Measurements from ENCODE around the gene TPRG1L.

The TPRG1L gene

DNA sequence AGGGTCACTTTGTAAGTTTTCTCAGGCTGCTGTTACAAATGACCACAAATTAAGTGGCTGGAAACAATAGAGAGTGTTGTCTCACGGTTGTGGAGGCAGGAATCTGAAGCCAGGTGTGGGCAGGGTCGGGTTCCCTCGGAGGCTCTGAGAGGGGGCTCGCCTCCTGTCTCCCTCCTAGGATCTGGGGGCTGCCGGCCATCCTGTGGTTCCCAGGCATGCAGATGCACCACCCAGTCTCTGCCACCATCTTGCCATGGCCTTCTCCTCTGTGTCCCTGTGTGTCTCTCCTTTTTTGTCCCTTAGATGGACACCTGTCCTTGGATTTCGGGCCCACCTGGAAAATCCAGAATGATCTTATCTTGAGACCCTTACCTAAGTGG, 32.3 kb downstream of the TPRG1L start:
- DNase-seq (ENCODE audit: extremely low read depth, low read depth): no peak
- no peak overlapping the region for H3K4me3 ChIP-seq (replicated peaks; ENCODE audit: low read depth, low read length)
- TF ChIP-seq, protein P1, sequence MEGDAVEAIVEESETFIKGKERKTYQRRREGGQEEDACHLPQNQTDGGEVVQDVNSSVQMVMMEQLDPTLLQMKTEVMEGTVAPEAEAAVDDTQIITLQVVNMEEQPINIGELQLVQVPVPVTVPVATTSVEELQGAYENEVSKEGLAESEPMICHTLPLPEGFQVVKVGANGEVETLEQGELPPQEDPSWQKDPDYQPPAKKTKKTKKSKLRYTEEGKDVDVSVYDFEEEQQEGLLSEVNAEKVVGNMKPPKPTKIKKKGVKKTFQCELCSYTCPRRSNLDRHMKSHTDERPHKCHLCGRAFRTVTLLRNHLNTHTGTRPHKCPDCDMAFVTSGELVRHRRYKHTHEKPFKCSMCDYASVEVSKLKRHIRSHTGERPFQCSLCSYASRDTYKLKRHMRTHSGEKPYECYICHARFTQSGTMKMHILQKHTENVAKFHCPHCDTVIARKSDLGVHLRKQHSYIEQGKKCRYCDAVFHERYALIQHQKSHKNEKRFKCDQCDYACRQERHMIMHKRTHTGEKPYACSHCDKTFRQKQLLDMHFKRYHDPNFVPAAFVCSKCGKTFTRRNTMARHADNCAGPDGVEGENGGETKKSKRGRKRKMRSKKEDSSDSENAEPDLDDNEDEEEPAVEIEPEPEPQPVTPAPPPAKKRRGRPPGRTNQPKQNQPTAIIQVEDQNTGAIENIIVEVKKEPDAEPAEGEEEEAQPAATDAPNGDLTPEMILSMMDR (IDR thresholded peaks at IDR 0.05; ENCODE audit: low read depth, low read length, missing control alignments): no peak

DNA sequence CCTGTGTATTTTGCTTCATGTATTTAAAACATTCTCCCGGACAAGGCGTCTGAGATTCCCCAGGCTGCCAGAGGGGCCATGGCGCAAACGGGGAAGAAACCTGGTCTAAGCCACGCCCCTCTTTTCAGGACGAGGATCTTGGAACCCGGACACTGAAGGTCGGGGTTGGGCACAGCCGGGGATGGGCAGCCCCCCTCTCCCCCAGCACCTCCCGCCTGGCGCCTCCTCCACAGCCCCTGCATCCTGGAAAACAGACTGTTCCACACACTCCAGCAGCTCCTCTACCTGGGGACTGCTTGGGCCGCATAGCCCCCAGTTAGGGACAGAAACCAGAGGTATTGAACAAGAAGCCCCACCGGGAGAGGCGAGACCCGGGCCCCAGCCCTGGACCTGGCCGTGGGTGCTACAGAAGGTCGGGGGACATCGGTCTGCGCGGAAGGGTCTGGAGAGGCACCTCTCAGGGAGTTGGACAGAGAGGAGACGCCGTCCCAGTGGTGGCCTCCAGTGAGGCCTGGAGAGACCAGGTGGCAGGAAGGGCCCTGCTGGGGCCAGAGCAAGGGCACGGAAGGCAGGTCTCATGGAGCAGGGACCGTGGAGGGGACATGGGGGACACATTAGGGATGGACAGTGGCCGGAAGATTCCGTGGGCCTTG, 32.9 kb downstream of the TPRG1L start:
- no peak for DNase-seq (ENCODE audit: extremely low read depth, low read depth)
- H3K4me3 ChIP-seq (replicated peaks; ENCODE audit: low read depth, low read length): no peak overlapping the region
- TF ChIP-seq, protein P1 (IDR thresholded peaks at IDR 0.05; ENCODE audit: low read depth, low read length, missing control alignments): no peak

DNA sequence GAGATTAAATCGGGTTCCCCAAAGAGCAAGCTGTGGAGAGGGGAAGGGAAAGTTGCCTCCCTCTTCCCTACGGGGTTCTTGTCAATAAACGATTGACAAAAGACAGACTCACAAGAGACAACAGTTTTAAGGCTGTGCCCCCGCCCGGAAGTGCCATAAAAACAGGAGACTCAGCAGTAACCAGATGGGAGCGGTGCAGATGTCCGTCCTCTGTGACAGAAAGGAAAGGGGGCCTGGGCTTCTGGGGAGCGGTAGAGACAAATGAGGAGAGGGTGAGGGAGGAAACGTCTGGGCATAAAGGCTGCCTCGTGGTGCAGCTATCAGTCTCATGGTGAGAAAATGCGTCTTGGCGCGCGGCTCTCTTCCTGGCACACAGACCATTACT, 33.4 kb downstream of the TPRG1L start:
- H3K4me3 ChIP-seq (replicated peaks; ENCODE audit: low read depth, low read length): no peak overlapping the region
- DNase-seq (ENCODE audit: extremely low read depth, low read depth): no peak
- TF ChIP-seq, protein P1 (IDR thresholded peaks at IDR 0.05; ENCODE audit: low read depth, low read length, missing control alignments): no peak

DNA sequence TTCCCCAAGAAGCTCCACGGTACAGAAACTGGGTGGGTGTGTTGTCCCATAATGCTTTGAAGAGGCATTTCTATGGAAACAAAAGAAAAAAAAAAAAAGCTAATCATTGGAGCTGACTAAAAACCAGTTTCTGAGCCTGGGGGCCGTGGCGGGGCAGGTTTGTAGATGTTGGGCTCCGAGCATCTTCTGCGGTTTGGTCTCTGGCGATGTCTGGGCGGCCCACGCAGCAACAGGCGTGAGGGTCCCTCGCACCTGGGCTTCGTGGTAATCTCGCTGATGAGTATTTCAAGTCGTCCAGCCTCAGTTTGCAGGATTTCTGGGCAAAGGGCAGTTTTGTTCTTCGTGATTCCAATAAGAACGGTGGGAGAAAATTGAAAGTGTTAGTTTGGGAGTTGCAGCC, 34.3 kb downstream of the TPRG1L start:
- no peak overlapping the region for H3K4me3 ChIP-seq (replicated peaks; ENCODE audit: low read depth, low read length)
- TF ChIP-seq, protein P1 (IDR thresholded peaks at IDR 0.05; ENCODE audit: low read depth, low read length, missing control alignments): no peak
- no peak for DNase-seq (ENCODE audit: extremely low read depth, low read depth)

DNA sequence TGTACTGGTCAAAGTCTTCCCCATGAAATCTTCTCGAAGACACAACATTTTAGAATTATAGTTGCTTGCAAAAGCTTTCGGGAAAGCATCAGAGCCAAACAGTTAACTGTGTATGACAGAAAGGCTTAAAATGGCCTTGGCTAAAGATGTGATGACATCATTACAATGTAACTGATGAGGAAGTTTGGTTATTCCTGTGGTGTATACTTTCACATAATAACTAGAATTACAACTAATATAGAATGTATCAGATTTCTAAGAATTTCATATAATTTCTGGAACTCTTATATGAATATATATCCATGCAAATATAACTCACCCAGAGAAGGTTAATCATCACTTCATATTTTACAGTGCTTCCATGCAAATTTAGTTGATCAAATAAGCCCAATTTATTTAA, 35.9 kb downstream of the TPRG1L start:
- DNase-seq (ENCODE audit: extremely low read depth, low read depth): no peak
- TF ChIP-seq, protein P1 (IDR thresholded peaks at IDR 0.05; ENCODE audit: low read depth, low read length, missing control alignments): no peak
- H3K4me3 ChIP-seq (replicated peaks; ENCODE audit: low read depth, low read length): no peak overlapping the region

DNA sequence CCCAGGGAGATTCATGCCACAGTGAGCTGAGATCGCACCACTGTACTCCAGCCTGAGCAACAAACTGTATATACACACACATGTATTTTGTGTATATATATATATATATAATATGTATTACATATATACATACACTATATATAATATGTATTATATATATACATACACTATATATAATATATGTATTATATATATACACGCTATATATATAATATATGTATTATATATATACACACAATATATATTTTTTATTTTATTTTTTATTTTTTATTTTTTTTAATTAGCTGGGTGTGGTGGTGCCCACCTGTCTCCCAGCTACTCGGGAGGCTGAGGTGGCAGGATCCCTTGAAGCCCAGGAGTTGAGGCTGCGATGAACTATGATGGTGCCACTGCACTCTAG, 36.8 kb downstream of the TPRG1L start:
- TF ChIP-seq, protein P1 (IDR thresholded peaks at IDR 0.05; ENCODE audit: low read depth, low read length, missing control alignments): no peak
- H3K4me3 ChIP-seq (replicated peaks; ENCODE audit: low read depth, low read length): no peak overlapping the region
- no peak for DNase-seq (ENCODE audit: extremely low read depth, low read depth)

DNA sequence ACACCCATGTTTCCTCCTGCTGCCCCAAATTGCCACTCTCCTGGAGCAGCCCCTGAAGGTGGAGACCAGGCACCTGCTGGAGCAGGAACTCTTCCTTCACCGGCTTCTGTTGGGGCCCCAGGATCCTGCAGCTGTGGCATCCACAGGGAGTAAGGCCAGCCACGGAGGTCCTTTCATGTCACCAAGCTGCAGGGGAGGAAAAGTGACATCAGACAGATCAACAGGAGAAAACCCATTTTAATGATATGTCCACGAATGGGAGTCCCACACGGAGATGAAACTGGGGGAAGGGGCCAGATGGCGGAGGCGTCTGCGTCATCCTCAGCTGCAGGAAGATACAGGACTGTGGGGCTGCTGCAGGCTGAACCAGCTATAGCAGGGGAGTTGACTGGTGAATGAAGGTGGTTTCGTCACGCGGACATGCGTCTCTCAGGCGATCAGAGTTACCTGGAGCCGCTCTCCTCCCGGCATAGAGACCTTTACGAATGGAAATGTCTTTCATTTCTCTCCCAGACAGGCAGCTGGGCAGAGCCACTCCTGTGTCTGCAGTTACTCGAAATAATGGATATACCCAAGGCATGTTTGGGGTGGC, 37.4 kb downstream of the TPRG1L start:
- TF ChIP-seq, protein P1 (IDR thresholded peaks at IDR 0.05; ENCODE audit: low read depth, low read length, missing control alignments): no peak
- no peak overlapping the region for H3K4me3 ChIP-seq (replicated peaks; ENCODE audit: low read depth, low read length)
- DNase-seq (ENCODE audit: extremely low read depth, low read depth): no peak

Measured in HFF-Myc (cell line).